ENCODE measurements around the gene MYO3B.

The MYO3B gene

DNA sequence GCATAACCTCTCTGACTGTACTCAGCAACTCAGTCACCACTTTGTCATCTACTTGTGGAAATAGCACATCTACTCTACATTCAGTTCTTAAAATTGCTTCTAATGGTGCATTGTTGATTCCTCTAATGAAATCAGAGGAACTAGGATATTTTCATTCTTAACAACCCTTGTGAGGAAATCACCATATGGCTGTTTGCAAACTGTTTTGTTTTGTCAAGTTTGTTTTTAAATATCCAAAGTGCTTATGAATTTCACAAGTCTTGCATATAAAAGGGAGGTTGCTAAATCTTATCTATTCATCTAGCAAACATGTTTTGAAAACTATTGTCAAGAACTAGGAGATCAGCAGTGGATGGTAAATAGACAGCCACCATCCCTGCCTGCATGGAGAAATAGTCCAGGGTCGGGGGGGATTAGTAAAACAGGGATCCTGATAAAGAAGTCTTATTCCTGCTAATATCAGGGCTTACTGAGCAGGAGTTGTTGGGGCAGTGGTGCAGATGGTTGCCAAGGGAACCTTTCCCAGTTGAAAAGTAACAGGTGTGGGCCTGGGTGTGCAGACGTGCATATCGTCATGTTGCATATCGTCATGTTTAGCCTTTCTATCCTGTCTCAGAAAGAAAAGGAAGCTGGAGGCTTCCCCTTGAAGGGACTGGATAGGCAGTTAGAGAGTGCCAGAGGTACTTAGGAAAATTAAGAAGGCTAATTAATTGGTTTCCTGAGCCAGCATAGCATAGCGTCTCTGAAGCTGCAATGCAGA, 7.5 kb upstream of the MYO3B start:
- Histone ChIP-seq H3K27ac (ENCODE audit: low read depth, low read length) (no peak overlapping the region), H3K9me2 (replicated peaks; ENCODE audit: control insufficient read depth, low read length) (no peaks in the 10 kb centered on the region; the same call in 1 of the 2 replicates), H3K27me3 (ENCODE audit: control insufficient read depth, low read length) (no peaks in the 10 kb centered on the region), H3K4me1 (ENCODE audit: control insufficient read depth, low read length) (no peaks in the 10 kb centered on the region), H3K4me2 (ENCODE audit: low read length) (no peak overlapping the region), H3K4me3 (ENCODE audit: low read length) (no peak overlapping the region), H3K36me3 (ENCODE audit: control insufficient read depth, low read length) (no peaks in the 10 kb centered on the region), H3K9me3 (ENCODE audit: control insufficient read depth, insufficient read depth, low read length) (no peaks in the 10 kb centered on the region), H3K79me2 (ENCODE audit: control insufficient read depth, low read length) (no peaks in the 10 kb centered on the region), H3F3A (ENCODE audit: control insufficient read depth, insufficient read depth) (no peaks in the 10 kb centered on the region), H4K20me1 (ENCODE audit: control insufficient read depth, insufficient read depth, low read depth, low read length) (no peaks in the 10 kb centered on the region)
- no peak for TF ChIP-seq EZH2phosphoT487 (IDR thresholded peaks at IDR 0.05; ENCODE audit: borderline replicate concordance, low read length)
- TF ChIP-seq, protein P1, sequence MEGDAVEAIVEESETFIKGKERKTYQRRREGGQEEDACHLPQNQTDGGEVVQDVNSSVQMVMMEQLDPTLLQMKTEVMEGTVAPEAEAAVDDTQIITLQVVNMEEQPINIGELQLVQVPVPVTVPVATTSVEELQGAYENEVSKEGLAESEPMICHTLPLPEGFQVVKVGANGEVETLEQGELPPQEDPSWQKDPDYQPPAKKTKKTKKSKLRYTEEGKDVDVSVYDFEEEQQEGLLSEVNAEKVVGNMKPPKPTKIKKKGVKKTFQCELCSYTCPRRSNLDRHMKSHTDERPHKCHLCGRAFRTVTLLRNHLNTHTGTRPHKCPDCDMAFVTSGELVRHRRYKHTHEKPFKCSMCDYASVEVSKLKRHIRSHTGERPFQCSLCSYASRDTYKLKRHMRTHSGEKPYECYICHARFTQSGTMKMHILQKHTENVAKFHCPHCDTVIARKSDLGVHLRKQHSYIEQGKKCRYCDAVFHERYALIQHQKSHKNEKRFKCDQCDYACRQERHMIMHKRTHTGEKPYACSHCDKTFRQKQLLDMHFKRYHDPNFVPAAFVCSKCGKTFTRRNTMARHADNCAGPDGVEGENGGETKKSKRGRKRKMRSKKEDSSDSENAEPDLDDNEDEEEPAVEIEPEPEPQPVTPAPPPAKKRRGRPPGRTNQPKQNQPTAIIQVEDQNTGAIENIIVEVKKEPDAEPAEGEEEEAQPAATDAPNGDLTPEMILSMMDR (IDR thresholded peaks at IDR 0.05; ENCODE audit: low read depth, low read length, poor library complexity, severe bottlenecking) = no peak

DNA sequence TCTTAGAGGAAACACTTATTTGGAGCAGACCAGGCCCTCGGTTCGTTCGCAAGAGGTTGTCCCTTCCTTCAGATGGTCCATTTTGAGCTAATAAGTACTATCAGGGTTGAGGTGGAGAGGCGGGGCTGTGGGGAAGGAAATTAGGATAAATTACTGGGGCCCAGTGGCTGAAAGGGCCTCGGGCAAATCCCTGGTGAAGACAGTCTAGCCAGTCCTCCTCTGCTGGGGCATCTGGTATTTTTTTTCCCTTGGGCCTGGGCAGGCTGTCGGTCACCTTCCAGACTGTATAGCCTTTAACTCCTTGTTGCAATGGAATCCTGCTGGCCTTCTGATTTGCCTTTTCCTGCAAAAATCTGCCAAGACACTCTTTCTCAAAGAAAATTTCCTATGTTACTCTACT, 1.7 kb upstream of the MYO3B start:
- Histone ChIP-seq H3K36me3 (ENCODE audit: control insufficient read depth, low read length) (no peaks in the 10 kb centered on the region), H3K4me1 (ENCODE audit: control insufficient read depth, low read length) (peaks cover 47% of the 10 kb centered on the region), H3K4me3 (ENCODE audit: low read length) (no peak overlapping the region), H3K27ac (ENCODE audit: low read depth, low read length) (no peak overlapping the region), H3K9me3 (ENCODE audit: control insufficient read depth, insufficient read depth, low read length) (no peaks in the 10 kb centered on the region), H4K20me1 (ENCODE audit: control insufficient read depth, insufficient read depth, low read depth, low read length) (no peaks in the 10 kb centered on the region), H3K9me2 (replicated peaks; ENCODE audit: control insufficient read depth, low read length) (no peaks in the 10 kb centered on the region), H3K4me2 (ENCODE audit: low read length) (0 out of 2 replicates have a peak overlapping the region, but pooled peaks have one; percentile 13), H3K79me2 (ENCODE audit: control insufficient read depth, low read length) (no peaks in the 10 kb centered on the region), H3F3A (ENCODE audit: control insufficient read depth, insufficient read depth) (no peaks in the 10 kb centered on the region), H3K27me3 (ENCODE audit: control insufficient read depth, low read length) (no peaks in the 10 kb centered on the region)
- TF ChIP-seq EZH2phosphoT487 (IDR thresholded peaks at IDR 0.05; ENCODE audit: borderline replicate concordance, low read length) = no peak
- TF ChIP-seq, protein P1 (IDR thresholded peaks at IDR 0.05; ENCODE audit: low read depth, low read length, poor library complexity, severe bottlenecking) = no peak

DNA sequence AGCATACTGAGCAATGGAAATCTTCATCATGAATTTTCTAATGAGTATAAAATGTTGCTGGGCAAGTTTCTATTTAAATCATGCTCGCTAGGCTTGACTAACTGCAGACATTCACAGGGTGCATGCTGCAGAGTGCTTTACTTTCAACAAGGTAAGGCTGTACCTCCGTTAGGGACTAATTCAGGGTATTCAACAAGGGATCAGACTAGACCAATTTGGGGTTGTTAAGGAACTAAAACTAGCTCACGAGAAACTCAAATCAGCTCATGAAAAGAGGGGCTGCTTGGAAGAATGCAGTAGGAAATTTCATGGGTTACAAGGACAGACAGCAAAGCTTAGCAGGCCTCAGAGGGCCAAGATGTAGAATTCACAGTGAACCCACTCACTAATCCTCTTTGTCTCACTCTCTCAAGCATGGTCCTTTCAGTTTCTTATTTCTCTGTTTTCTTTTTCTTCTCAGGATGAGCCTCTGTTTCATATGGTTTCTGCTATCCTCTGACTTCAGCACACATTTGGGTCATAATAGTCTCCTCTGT, 2.2 kb downstream of the MYO3B start:
- Histone ChIP-seq H3K27ac (ENCODE audit: low read depth, low read length) (peak overlapping the region; percentile 52), H3F3A (ENCODE audit: control insufficient read depth, insufficient read depth) (no peaks in the 10 kb centered on the region), H3K4me3 (ENCODE audit: low read length) (peak overlapping the region; percentile 61), H3K79me2 (ENCODE audit: control insufficient read depth, low read length) (no peaks in the 10 kb centered on the region), H3K4me1 (ENCODE audit: control insufficient read depth, low read length) (peaks cover 49% of the 10 kb centered on the region), H3K9me2 (replicated peaks; ENCODE audit: control insufficient read depth, low read length) (no peaks in the 10 kb centered on the region), H3K36me3 (ENCODE audit: control insufficient read depth, low read length) (peaks cover under 1% of the 10 kb centered on the region; the same call in 1 of the 2 replicates), H3K27me3 (ENCODE audit: control insufficient read depth, low read length) (no peaks in the 10 kb centered on the region), H3K9me3 (ENCODE audit: control insufficient read depth, insufficient read depth, low read length) (peaks cover 1% of the 10 kb centered on the region), H3K4me2 (ENCODE audit: low read length) (peak overlapping the region; percentile 74), H4K20me1 (ENCODE audit: control insufficient read depth, insufficient read depth, low read depth, low read length) (no peaks in the 10 kb centered on the region)
- TF ChIP-seq EZH2phosphoT487 (IDR thresholded peaks at IDR 0.05; ENCODE audit: borderline replicate concordance, low read length) = no peak
- TF ChIP-seq, protein P1 (IDR thresholded peaks at IDR 0.05; ENCODE audit: low read depth, low read length, poor library complexity, severe bottlenecking) = no peak

Data from DOHH2 (cell line).